ENCODE measurements around the gene RERG.

Gene RERG

GRCh38 chr12:15186597-15186996, 34.6 kb downstream of the RERG start:
- DNase-seq (ENCODE audit: low spot score), result no peak

GRCh38 chr12:15184484-15184883, 36.7 kb downstream of the RERG start:
- no peak for DNase-seq (ENCODE audit: low spot score)
- TF ChIP-seq CTCF (IDR thresholded peaks at IDR 0.05; ENCODE audit: extremely low read depth, missing control alignments), result no peak

More at GRCh38 chr12:15186597-15186996, 34.6 kb downstream of the RERG start:
- TF ChIP-seq CTCF (IDR thresholded peaks at IDR 0.05; ENCODE audit: extremely low read depth, missing control alignments), result no peak

- no peak for TF ChIP-seq CTCF (IDR thresholded peaks at IDR 0.05; ENCODE audit: extremely low read depth, missing control alignments)
- DNase-seq (ENCODE audit: low spot score), result no peak
Observed at GRCh38 chr12:15183821-15184220, 37.4 kb downstream of the RERG start.

GRCh38 chr12:15181017-15181683, 40.1 kb downstream of the RERG start:
- DNase-seq (ENCODE audit: low spot score), result no peak
- TF ChIP-seq CTCF (IDR thresholded peaks at IDR 0.05; ENCODE audit: extremely low read depth, missing control alignments), result no peak

GRCh38 chr12:15180325-15180724, 40.9 kb downstream of the RERG start:
- no peak for TF ChIP-seq CTCF (IDR thresholded peaks at IDR 0.05; ENCODE audit: extremely low read depth, missing control alignments)
- DNase-seq (ENCODE audit: low spot score), result no peak

GRCh38 chr12:15179672-15180071, 41.5 kb downstream of the RERG start:
- no peak for TF ChIP-seq CTCF (IDR thresholded peaks at IDR 0.05; ENCODE audit: extremely low read depth, missing control alignments)
- DNase-seq (ENCODE audit: low spot score), result no peak

- no peak for TF ChIP-seq CTCF (IDR thresholded peaks at IDR 0.05; ENCODE audit: extremely low read depth, missing control alignments)
- no peak for DNase-seq (ENCODE audit: low spot score)
Observed at GRCh38 chr12:15173142-15173541, 48.1 kb downstream of the RERG start.
